ENCODE measurements around the gene STUB1. TPM values are rescaled to one million over a fixed set of nuclear protein-coding genes. Genes with fewer than 3 reads are reported as not detected.

The STUB1 gene
- total RNA-seq, 1 donor from 2014 or later = 98.9 TPM

GRCh38 chr16:647173-647902, 32.9 kb upstream of the STUB1 start:
- Histone ChIP-seq H3K4me1 (peaks cover 41% of the 10 kb centered on the region), H3K9me3 (no peaks in the 10 kb centered on the region), H3K27ac (no peak overlapping the region), H3K27me3 (no peaks in the 10 kb centered on the region), H3K36me3 (no peaks in the 10 kb centered on the region), H3K4me3 (no peak overlapping the region)
- ATAC-seq = no peak
- no peak for DNase-seq
- intact Hi-C loops (cut with DNase I) = no loop called here
- no peak for TF ChIP-seq CTCF (IDR thresholded peaks at IDR 0.05)

- Histone ChIP-seq H3K4me3 (peak overlapping the region; percentile 85), H3K27me3 (no peaks in the 10 kb centered on the region), H3K36me3 (no peaks in the 10 kb centered on the region), H3K4me1 (peaks cover 33% of the 10 kb centered on the region), H3K27ac (peak overlapping the region; percentile 93), H3K9me3 (no peaks in the 10 kb centered on the region)
- intact Hi-C loops (cut with DNase I) = no loop called here
- peak; percentile 50 for TF ChIP-seq CTCF (IDR thresholded peaks at IDR 0.05)
- DNase-seq = peak; percentile 88
- ATAC-seq = peak; percentile 45
Observed at GRCh38 chr16:648071-648780, 32.0 kb upstream of the STUB1 start.

GRCh38 chr16:648781-649589, 31.2 kb upstream of the STUB1 start, which contains the start of gene WDR90:
Gene WDR90, plus strand, starts transcription at chr16:649365. Its CDS starts 52 bp downstream, at chr16:649417.
- H3K27ac ChIP-seq = peak within 1 kb of the TSS; percentile 93
- TF ChIP-seq CTCF (IDR thresholded peaks at IDR 0.05) = no peak
- peaks cover 31% of the 10 kb centered on the region for H3K4me1 ChIP-seq

GRCh38 chr16:649631-650030, 30.6 kb upstream of the STUB1 start:
- intact Hi-C loops (cut with DNase I) = no loop called here
- H3K27me3 ChIP-seq = no peaks in the 10 kb centered on the region
- no peaks in the 10 kb centered on the region for H3K36me3 ChIP-seq
- H3K9me3 ChIP-seq = no peaks in the 10 kb centered on the region
- peaks cover 31% of the 10 kb centered on the region for H3K4me1 ChIP-seq
- ATAC-seq (peak; percentile 0), DNase-seq (no peak)
- peak overlapping the region; percentile 93 for H3K27ac ChIP-seq
- no peak for TF ChIP-seq CTCF (IDR thresholded peaks at IDR 0.05)
- peak overlapping the region; percentile 85 for H3K4me3 ChIP-seq

More at GRCh38 chr16:648781-649589, 31.2 kb upstream of the STUB1 start, which contains the start of gene WDR90:
- H3K4me3 ChIP-seq = peak within 1 kb of the TSS; percentile 85
- no peaks in the 10 kb centered on the region for H3K36me3 ChIP-seq
- intact Hi-C loops (cut with DNase I) = no loop called here
- peak; percentile 88 for ATAC-seq
- no peaks in the 10 kb centered on the region for H3K27me3 ChIP-seq
- peak; percentile 98 for DNase-seq
- H3K9me3 ChIP-seq = no peaks in the 10 kb centered on the region

GRCh38 chr16:651844-652243, 28.4 kb upstream of the STUB1 start:
- TF ChIP-seq CTCF (IDR thresholded peaks at IDR 0.05) = no peak
- no peak for ATAC-seq
- Histone ChIP-seq H3K27me3 (no peaks in the 10 kb centered on the region), H3K27ac (no peak overlapping the region), H3K4me1 (peaks cover 20% of the 10 kb centered on the region), H3K9me3 (no peaks in the 10 kb centered on the region), H3K36me3 (no peaks in the 10 kb centered on the region), H3K4me3 (no peak overlapping the region)
- intact Hi-C loops (cut with DNase I) = no loop called here
- no peak for DNase-seq

All from upper lobe of right lung (tissue), 1 donor.